ENCODE results near the gene PLCB1. TPM values are rescaled to one million over a fixed set of nuclear protein-coding genes. Genes with fewer than 3 reads are reported as not detected.

The PLCB1 gene
- polyA plus RNA-seq, 4 donors: 39.1 to 53.5 (median 46.3) TPM

- DNase-seq (ENCODE audit: low read depth in 4 of 4, low spot score in 3 of 4): no peak
These were observed 339.4 kb downstream of the PLCB1 start for GRCh38 chr20:8471465-8471864.

DNA sequence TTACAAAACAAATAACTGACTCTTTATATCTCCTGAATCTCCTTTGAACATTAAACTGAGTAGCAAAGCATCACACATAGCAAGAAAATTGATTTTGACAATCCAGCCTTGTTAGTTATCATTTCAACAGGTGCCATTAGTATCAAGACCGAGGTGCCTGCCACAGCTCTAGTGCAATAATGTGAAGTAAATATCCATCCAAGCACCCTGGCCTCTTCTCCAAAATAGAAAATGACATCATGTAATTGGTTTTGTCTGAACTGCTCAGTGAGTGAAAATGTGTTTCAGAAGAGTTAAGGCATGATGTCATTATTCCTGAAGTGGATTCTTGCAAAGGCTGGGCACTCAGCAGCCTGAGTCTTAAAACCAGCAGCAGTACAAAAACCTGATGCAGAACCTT, 341.4 kb downstream of the PLCB1 start:
- DNase-seq (ENCODE audit: low read depth in 4 of 4, low spot score in 3 of 4): no peak

DNA sequence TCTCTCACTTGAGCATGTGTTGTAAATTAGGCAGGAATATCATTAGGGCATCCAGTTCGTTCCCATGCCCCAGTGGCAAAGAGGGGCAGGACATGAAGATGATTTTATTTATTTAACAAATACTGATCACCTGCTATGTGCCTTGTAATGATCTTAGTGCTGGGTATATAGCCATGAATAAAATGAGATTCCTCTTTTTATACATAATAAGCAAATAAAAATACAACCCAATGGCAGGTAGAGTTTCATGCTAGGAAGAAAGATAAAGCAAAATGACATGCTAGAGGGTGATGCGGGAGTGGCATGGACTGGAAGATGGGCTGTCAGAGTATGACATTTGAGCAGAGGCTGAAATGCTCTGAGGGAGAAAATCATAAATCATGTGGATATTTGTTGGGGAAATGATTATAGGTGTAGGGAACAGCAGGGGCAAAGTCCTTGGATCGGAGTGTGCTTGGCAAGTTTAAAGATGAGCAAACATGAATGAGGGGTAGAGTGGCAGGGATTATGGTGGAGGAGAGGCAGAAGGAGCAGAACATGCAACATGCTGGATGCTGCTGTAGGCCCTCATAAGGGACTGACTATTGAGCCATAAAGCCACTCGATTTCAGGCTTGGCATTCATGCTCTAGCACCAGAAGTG, 342.1 kb downstream of the PLCB1 start:
- no peak for DNase-seq (ENCODE audit: low read depth in 4 of 4, low spot score in 3 of 4)

- DNase-seq (ENCODE audit: low read depth in 4 of 4, low spot score in 3 of 4): no peak
These were observed 344.0 kb downstream of the PLCB1 start for GRCh38 chr20:8476021-8476420.

GRCh38 chr20:8480597-8480996, 348.5 kb downstream of the PLCB1 start:
- DNase-seq (ENCODE audit: low read depth in 4 of 4, low spot score in 3 of 4): no peak

GRCh38 chr20:8487696-8488095, 355.6 kb downstream of the PLCB1 start:
- no peak for DNase-seq (ENCODE audit: low read depth in 4 of 4, low spot score in 3 of 4)

DNA sequence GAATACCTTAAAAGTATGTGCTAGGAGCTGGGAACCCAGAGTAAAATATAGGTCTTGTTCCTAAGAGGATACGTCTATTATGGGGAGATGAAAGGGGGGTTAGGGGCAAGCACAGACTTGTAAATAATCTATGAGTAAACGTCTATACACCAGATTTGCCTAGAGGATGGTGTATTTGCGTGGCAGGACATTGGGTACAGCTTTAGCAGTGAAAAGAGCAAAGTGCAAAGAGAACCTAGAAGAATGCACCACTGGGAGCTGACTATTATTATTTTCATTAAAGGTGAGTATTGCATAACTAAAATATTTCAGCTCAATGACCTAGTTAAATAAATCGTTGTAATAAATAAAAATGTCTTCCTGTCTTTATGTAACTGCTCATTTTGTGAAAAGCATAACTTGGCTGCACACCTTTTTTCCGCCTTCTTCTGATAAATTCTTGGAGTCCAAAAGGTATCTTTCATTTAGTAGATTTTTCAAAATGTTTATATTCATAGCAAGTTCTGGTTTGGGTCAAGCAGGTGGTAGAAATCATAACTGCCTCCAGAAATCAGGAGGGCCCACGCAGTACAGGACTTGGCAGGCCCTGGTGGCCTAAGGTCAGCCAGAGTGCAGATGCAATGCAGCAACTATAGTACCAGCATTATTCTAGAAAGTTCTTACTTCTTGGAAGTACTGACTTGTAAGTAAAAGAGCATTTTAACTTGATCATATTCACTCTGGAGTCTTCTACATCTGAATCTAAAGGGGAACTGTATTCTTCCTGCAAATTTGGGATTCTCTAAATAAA, 357.2 kb downstream of the PLCB1 start:
- no peak for DNase-seq (ENCODE audit: low read depth in 4 of 4, low spot score in 3 of 4)

DNA sequence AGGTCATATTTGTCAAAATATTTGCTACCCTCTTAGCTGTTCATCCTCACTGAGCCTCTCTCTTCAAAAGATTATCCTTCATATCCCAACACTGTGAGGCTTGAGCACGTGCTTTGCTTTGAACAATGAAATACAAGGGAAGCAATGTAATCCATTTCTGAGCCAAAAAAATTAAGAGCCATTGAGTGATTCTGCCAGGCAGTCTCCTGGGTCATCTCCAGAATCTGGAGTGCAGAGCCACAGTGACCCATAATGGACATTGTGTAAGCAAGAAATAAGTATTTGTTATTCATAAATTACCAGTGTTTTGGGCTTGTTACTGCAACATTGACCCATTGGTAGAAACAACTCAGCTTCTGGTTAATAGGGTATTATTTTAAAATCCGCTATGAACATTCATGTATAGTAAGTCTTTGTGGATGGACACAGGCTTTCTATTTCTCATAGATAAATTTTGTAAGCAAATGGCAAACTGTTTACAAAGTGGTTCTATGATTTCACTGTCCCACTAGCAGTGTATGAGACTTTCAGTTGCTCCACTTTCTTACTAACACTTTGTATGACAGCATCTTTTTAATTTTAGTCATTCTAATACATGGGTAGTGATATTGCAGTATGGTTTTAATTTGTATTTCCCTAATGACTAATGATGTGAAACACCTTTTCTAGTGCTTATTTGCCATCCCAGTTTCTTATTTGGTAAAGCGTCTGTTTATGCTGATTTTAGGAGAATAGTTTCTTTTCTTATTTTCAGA, 358.2 kb downstream of the PLCB1 start:
- no peak for DNase-seq (ENCODE audit: low read depth in 4 of 4, low spot score in 3 of 4)

GRCh38 chr20:8492173-8492572, 360.1 kb downstream of the PLCB1 start:
- DNase-seq (ENCODE audit: low read depth in 4 of 4, low spot score in 3 of 4): no peak

DNA sequence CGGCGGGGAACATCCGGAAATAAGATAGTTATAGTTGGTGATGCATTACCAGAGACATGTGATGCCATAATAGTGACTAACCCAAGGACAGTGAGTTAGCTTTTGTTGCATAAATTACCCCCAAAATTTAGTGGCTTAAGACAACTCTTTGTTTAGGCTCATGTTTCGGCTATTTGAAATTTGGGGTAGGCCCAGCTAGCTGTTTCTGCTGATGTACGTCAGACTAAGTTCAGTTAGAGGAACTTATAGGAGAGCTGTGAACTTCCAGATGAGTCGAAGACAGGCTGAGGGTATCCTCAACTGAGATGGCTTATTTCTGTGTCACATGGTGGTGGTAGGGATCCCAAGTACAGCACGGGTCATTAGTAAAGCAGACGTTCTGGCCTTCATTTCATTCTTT, 366.5 kb downstream of the PLCB1 start:
- no peak for DNase-seq (ENCODE audit: low read depth in 4 of 4, low spot score in 3 of 4)

GRCh38 chr20:8504030-8504429, 372.0 kb downstream of the PLCB1 start:
- DNase-seq (ENCODE audit: low read depth in 4 of 4, low spot score in 3 of 4): no peak

DNA sequence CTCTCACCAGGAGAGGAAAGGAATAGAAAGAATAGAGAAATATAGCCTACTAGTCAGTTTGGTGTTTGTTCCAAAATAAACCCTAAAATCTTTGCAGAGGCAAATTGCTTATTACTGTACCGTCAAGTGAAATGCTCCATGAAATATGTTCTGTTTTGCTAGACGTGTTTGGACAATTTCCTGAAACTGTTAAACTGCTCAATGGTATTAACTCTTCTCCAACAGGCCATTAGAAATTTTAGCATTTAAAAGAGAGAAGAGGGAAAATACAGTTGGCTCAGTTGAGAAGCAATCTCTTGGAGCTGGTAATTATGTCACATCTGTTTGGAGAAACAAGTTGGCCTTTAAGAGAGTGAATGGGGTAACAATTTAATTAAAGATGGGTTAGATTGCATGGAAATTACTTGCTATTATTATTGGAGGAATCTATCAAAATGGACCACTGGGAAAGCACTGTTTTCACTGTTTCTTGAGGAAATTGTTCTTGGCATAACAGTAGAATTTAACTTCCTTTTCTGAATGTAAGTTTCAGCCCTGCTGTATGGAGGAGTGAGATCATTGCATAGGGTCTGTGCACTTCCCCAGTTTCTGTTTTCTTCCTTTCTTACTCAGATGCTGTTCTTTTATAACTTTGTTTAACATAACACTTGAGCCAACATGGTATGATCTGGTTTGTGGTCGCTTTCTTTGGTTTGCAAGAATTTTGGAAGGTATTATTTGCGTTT, 373.6 kb downstream of the PLCB1 start:
- peak in 1 of 4 donors; percentile 33 for DNase-seq (ENCODE audit: low read depth in 4 of 4, low spot score in 3 of 4)

DNA sequence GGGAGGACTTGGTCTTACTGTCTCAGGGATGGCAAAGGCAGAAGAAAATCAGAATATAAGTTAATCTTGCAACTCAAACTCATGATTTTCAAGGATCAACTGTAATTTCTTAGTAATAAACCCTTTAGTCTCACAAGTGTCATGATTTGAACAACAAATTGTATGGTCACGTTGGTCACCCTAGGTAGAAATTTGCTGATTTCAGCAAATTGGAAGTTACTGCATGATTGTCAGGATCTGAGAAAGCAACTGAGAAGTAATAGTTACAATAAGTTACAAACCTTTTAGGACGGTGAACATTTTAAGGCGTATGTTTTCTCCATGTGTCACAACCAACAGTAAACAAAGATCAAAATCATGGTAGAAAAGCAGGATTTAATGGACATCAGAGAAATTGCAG, 375.2 kb downstream of the PLCB1 start:
- no peak for DNase-seq (ENCODE audit: low read depth in 4 of 4, low spot score in 3 of 4)

- DNase-seq (ENCODE audit: low read depth in 4 of 4, low spot score in 3 of 4): no peak
These were observed 377.7 kb downstream of the PLCB1 start for GRCh38 chr20:8509809-8510208.

GRCh38 chr20:8510808-8511207, 378.7 kb downstream of the PLCB1 start:
- no peak for DNase-seq (ENCODE audit: low read depth in 4 of 4, low spot score in 3 of 4)

- DNase-seq (ENCODE audit: low read depth in 4 of 4, low spot score in 3 of 4): no peak
These were observed 379.9 kb downstream of the PLCB1 start for GRCh38 chr20:8512003-8512402.

DNA sequence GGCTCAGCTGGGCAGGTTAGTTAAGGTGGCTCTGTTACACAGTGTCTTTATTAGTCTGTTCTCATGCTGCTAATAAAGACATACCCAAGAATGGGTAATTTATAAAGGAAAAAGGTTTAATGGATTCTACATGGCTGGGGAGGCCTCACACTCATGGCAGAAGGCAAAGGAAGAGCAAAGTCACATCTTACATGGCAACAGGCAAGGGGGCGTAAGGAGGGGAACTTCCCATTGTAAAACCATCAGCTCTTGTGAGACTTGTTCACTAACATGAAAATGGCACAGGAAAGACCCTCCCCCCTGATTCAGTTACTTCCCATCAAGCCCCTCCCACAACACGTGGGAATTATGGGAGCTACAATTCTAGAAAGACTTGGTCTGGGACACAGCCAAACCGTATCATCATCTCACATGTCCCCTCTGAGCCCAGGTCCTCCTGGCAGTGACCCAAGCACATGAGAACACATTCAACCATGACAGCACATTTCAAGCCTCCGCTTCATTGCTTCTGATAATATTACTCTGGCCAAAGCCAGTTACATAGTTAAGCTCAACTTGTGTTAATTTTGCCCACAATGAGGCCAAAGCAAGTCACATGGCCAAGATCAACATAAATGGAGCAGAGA, 383.9 kb downstream of the PLCB1 start:
- no peak for DNase-seq (ENCODE audit: low read depth in 4 of 4, low spot score in 3 of 4)

DNA sequence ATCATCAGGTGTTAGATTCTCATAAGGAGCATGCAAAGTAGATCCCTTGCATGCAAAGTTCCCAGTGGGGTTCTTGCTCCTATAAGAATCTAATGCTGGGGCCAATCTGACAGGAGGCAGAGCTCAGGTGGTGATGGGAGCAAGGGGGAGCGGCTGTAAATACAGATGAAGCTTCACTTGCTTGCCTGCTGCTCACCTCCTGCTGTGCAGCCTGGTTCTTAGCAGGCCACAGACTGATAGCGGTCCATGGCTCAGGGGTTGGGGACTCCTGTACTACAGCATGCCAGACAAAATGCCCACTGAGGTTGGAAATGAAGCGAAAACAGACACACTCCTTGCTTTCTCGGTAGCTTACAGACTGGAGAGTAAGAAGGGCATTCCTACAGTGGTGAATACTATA, 386.8 kb downstream of the PLCB1 start:
- no peak for DNase-seq (ENCODE audit: low read depth in 4 of 4, low spot score in 3 of 4)

DNA sequence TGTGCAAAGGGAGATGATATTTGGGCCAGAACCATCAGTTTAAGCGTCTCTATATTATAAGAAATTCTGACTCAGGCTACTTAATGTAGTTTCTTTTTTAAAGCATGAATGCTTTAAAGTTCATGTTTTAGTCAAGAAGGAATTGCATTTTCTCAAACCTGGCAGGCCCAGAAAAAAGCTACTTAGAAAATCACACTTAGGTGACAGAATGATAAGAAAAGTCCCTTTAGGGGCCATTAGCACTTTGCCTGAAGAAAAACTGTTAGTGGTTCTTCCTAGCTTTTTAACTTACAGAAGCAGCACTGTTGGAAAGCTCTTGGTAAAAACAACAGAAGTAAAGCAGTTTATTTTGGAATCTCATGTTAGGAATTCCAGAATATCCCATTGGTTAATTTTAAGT, 387.8 kb downstream of the PLCB1 start:
- no peak for DNase-seq (ENCODE audit: low read depth in 4 of 4, low spot score in 3 of 4)

GRCh38 chr20:8522168-8522567, 390.1 kb downstream of the PLCB1 start:
- no peak for DNase-seq (ENCODE audit: low read depth in 4 of 4, low spot score in 3 of 4)

GRCh38 chr20:8523684-8524083, 391.6 kb downstream of the PLCB1 start:
- no peak for DNase-seq (ENCODE audit: low read depth in 4 of 4, low spot score in 3 of 4)
